ENCODE measurements around the gene ECHS1.
"Not testable (repeated sequence)": the region's sequence is repeated elsewhere in the genome, so short reads cannot be mapped to it uniquely, and the experiment has no call there.

Gene ECHS1

DNA sequence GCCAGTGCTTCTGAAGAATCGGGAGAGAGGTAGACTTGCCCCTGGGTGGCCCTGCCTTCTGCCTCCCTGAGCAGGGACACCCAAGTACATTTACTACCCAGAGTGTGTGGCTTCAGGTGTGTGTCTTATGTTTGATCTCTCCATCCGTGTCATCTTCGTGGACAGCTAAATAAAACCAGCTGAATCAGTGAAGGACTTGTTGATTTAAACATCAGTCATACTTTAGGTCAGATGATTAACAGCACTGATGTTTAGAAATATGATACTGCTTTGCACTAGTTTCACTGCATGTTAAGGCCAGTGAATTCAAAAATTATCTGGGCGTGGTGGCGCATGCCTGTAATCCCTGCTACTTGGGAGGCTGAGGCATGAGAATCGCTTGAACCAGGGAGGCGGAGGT lies 24.8 kb upstream of the ECHS1 start:
- DNase-seq: no peak

- no peak for DNase-seq
Observed at GRCh38 chr10:133396035-133396624, 23.0 kb upstream of the ECHS1 start.

GRCh38 chr10:133394801-133395221 lies 21.7 kb upstream of the ECHS1 start:
- no peak for DNase-seq

- DNase-seq: peak; percentile 78
Observed at GRCh38 chr10:133394064-133394663, 21.0 kb upstream of the ECHS1 start, which contains the start of gene MTG1. Gene MTG1, plus strand, starts transcription at chr10:133394157. Its CDS starts 64 bp downstream, at chr10:133394221.

DNA sequence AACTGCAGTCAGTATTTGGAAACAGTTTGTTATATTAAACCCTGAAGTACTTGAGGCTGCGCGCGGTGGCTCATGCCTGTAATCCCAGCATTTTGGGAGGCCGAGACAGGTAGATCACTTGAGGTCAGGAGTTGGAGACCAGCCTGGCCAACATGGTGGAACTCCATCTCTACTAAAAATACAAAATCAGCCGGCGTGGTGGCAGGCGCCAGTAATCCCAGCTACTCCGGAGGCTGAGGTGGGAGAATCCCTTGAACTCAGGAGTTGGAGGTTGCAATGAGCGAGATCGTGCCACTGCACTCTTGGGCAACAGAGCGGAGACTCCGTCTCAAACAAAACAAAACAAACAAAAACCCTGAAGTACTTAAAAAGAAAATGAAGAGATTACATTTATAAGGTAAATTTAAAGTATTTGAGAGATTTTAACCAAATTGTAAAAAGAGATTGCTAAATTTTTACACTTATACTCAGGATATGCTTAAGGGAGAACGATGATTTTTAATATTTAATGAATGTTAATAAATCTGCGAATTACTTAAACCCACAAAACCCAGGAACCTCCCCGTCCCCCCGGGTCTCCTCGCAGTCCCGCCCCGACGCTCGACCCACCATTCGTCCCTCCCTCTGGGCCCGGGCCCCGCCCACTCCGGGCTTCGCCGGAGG lies 20.4 kb upstream of the ECHS1 start:
- DNase-seq: no peak

DNA sequence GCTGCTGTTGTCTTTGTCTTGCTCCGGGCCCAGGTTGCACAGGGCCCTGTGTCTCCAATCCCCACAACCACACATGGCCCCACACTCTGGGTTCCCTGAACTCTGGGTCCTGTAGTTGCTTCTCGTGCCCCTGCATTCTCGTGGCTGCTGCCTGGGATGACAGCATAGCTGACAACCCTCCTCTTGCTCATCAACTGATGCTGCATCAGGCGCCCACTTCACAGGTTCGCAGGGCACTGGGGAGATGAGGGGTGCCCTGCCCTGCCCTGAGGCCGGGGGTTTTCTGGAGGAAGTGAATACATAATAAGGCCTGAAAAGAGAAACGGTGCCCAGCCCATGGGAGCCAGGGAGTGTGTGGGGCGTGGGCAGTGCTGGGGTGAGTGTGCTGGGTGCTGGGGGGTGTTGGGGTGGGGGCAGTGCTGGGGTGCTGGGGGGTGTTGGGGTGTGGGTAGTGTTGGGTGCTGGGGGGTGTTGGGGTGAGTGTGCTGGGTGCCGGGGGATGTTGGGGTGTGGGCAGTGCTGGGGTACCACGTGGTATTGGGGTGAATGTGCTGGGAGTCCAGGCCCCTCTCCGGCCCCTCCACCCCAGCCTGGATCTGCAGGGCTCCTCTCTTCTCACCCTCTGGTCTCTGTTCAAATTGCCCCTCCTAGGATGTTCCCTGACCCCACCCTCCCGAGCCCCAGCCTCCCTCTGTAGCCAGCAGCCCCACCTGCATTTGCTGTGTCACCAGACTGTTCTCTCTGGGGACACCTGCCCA lies 18.8 kb upstream of the ECHS1 start:
- no peak for DNase-seq

- DNase-seq: no peak
Observed at GRCh38 chr10:133391249-133391635, 18.1 kb upstream of the ECHS1 start.

DNA sequence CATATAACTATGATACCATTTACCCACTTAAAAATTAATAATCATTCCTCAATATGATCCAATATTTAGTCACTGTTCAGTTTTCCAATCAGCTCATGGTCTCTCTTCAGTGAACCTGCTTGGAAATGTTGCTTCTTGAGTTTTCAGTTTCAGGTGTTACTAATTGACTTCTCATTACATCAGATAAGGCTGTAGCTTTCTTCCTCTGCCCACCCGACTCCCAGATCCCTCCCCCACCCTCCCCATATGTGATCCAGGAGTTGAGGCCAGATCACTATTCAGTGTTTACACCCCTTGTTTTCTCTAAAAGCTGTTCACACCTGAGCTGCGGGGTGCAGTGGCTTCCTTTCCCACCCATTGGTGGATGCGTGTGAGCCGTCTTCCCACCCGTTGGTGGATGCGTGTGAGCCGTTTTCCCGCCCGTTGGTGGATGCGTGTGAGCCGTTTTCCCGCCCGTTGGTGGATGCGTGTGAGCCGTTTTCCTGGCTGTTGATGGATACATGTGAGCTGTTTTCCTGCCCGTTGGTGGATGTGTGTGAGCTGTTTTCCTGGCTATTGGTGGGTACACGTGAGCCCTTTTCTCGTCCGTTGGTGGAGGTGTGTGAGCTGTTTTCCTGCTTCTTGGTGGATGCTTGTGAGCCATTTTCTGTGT lies 17.6 kb upstream of the ECHS1 start:
- no peak for DNase-seq

DNA sequence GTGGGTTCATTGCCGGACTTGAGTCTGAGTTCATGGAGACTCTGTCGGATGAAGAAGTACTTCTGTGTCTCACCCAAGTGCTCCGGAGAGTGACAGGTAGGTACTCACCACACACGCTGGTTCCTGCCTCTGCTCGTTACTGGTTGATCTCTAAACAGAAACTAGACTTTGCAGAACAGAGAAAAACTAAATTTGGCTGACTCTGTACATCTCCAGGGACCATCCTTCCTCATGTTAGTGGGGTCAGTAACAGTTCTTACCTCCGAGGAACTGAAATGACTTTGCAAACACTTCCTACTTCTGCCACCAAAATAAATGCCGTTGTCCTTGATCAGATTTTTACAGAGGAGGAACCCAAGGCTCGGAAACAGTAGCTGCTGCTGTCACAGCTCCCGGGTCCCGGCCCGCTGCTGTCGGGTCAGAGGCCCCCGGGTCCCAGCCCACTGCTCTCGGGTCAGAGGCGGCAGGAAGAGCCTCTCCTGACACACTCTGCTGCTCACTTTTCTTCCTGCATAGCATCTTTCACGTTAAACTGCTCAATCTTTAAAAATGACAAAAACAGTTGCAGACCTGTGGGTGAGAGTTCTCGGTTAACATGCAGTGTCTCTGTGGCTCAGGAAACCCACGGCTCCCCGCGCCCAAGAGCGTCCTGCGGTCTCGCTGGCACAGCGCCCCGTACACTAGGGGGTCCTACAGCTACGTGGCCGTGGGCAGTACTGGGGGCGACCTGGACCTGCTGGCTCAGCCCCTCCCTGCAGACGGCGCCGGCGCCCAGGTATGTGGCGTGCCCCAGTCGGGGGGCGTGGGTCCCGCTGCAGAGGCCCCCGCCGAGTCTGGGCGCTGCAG lies 16.0 kb upstream of the ECHS1 start:
- no peak for DNase-seq

- DNase-seq: no peak
Observed at GRCh38 chr10:133388236-133388972, 15.2 kb upstream of the ECHS1 start.

DNA sequence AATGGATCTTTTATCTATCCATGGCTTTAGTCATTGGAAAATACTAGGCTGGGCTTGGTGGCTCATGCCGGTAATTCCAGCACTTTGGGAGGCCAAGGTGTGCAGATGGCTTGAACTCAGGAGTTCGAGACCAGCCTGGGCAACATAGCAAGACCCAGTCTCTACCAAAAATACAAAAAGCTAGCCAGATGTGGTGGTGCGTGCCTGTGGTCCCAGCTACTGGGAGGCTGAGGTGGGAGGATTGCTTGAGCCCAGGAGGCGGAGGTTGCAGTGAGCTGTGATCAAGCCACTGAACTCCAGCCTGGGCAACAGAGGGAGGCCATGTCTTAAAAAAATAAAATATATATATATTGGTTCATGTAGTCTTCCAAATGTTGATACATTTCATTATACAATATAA lies 13.8 kb upstream of the ECHS1 start:
- not testable (repeated sequence) for DNase-seq

GRCh38 chr10:133385214-133385613 lies 12.1 kb upstream of the ECHS1 start:
- DNase-seq: no peak

- no peak for DNase-seq
Observed at GRCh38 chr10:133384071-133384470, 10.9 kb upstream of the ECHS1 start.

DNA sequence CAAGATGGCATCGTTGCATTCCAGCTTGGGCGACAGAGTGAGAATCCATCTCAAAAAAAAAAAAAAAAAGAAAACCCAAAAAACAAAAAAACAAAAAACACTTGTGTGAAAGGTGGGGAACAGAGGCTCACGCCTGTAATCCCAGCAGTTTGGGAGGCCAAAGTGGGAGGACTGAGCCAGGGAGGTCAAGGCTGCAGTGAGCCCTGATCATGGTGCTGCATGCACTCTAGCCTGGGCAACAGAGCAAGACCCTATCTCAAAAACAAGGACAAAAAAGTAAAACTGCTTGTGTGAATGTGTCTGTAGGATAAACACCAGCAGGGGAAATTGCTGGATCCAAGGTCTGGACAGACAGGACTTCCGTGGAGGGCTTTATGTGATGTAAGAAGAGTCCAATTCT lies 10.4 kb upstream of the ECHS1 start:
- DNase-seq: no peak

- no peak for DNase-seq
Observed at GRCh38 chr10:133381036-133381435, 7.9 kb upstream of the ECHS1 start.

DNA sequence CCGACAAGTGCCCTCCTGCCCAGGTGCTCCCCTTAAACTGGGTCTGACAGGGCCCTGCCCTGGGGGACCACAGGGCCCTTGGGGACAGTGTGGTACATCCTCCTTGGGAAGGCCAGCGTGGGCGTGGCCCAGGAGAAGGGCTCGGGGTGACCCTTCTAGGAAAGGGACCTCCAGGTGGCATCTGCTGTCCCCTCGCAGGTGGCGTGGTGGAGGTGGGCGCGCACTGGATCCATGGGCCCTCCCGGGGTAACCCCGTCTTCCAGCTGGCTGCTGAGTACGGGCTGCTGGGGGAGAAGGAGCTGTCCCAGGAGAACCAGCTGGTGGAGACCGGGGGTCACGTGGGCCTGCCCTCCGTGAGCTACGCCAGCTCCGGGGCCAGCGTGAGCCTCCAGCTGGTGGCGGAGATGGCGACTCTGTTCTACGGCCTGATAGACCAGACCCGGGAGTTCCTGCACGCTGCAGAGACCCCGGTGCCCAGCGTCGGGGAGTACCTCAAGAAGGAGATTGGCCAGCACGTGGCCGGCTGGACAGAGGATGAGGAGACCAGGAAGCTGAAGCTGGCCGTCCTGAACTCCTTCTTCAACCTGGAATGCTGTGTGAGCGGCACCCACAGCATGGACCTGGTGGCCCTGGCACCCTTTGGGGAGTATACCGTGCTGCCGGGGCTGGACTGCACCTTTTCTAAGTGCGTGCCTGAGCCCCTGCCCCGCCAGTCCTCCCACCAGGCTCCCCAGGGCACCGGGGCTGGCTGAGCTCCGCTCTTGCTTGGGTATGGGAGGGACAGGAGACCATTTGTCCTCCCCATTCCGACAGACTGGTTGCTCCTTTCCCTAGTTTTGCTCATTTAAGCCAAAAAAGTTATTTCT lies 6.9 kb upstream of the ECHS1 start:
- no peak for DNase-seq

DNA sequence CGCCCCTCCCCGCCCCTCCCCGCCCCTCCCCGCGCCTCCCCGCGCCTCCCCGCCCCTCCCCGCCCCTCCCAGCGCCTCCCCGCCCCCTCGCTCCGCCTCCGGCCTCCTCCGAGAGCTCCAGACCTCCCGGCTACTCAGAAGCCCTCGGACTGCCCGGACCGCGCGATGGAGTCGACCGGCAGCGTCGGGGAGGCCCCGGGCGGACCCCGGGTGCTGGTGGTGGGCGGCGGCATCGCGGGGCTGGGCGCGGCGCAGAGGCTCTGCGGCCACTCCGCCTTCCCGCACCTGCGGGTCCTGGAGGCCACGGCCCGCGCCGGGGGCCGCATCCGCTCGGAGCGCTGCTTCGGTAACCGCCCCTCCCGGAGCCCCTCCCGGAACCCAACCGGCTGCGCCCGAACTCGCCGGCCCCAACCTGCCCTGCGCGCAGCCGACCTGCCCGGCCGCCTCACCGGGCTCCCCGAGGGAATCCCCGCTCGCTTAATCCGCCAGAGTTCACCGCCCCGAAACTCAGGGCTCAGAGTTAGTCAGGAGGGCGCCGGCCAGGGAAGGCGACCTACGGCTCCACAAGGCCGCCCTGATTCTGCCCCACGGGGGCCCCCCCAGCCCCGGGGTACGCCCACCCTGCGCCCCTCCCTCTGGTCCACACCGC lies 6.1 kb upstream of the ECHS1 start, which contains the start of gene PAOX:
TSS of gene PAOX (plus strand) at position 111 of the 649 bp plus-strand sequence. CDS start at position 166, 55 bp downstream.
- DNase-seq: no peak

- DNase-seq: no peak
Observed at GRCh38 chr10:133378251-133379096, 5.3 kb upstream of the ECHS1 start.

- no peak for DNase-seq
Observed at GRCh38 chr10:133377818-133378250, 4.7 kb upstream of the ECHS1 start.
